Stomach (tissue), 9 donors: ENCODE measurements around the gene GNPNAT1. TPM values are rescaled to one million over a fixed set of nuclear protein-coding genes. Genes with fewer than 3 reads are reported as not detected.
"Not testable (repeated sequence)": the region's sequence is repeated elsewhere in the genome, so short reads cannot be mapped to it uniquely, and the experiment has no call there.

Source experiments
- DNase-seq, 2 donors: peaks; one replicate each; pipeline versions ENCODE4 v3.0.0 to v3.0.0-alpha.2; 2013 to 2019
- H3K27ac ChIP-seq, 5 donors: fragments of 200-600 bp in 4 of 5; sonication (generic) in 4 of 5; one replicate each; pipeline ENCODE4 v1.5.1; 2013 to 2019; ENCODE audit warnings: mild to moderate bottlenecking in 1 of 5, moderate library complexity in 1 of 5
- H3K27me3 ChIP-seq, 3 donors: fragments of 200-600 bp; sonication (generic); one replicate each; pipeline ENCODE4 v1.5.1; 2017 to 2019; ENCODE audit warnings: mixed run types in 1 of 3
- H3K36me3 ChIP-seq, 4 donors: fragments of 200-600 bp; sonication (generic); 1 replicate in 3 of 4; 2 replicates in 1 of 4; pipeline ENCODE4 v1.5.1; 2016 to 2019
- H3K4me1 ChIP-seq, 4 donors: fragments of 200-600 bp; sonication (generic); one replicate each; pipeline ENCODE4 v1.5.1; 2016 to 2019
- H3K4me3 ChIP-seq, 4 donors: fragments of 200-600 bp; sonication (generic) in 3 of 4; one replicate each; pipeline ENCODE4 v1.5.1; 2016 to 2019; ENCODE audit warnings: mild to moderate bottlenecking in 1 of 4
- H3K9me3 ChIP-seq, 4 donors: fragments of 200-600 bp; sonication (generic); one replicate each; pipeline ENCODE4 v1.5.1; 2016 to 2019
- EP300 ChIP-seq: sonication (generic); formaldehyde crosslinking; IDR thresholded peaks from one replicate; pipeline ENCODE4 v1.6.1; 2017; ENCODE audit warnings: antibody characterized with exemption
- POLR2A ChIP-seq, 4 donors: fragments of 450-650 bp; IDR thresholded peaks; one replicate each; pipeline ENCODE4 v1.6.1; 2016; ENCODE audit warnings: antibody characterized with exemption in 4 of 4, control low read depth in 2 of 4, mild to moderate bottlenecking in 1 of 4, moderate library complexity in 1 of 4
- POLR2AphosphoS5 ChIP-seq, 3 donors: sonication (generic); formaldehyde crosslinking; IDR thresholded peaks; one replicate each; pipeline ENCODE4 v1.6.1; 2016; ENCODE audit warnings: antibody characterized with exemption in 3 of 3
- WGBS, 5 donors: extraction: QIAGEN DNeasy Blood & Tissue Kit in 3 of 5; methylation state at CpG; one replicate each; pipeline versions ENCODE4 v1.1.5 to v1.1.7; 2013 to 2018; 5-methylcytosine and 5-hydroxymethylcytosine counted together
- intact Hi-C: fragments of 100-400 bp; cut with DNase I; formaldehyde crosslinking; loops from one replicate; pipeline ENCODE4 v1.15.1; 2023; ENCODE audit warnings: low total_unique reads
- polyA plus RNA-seq, 3 donors: library from polyadenylated mRNA; stranded (reverse); fragments of 200-250 nt; gene quantifications; one replicate each; pipeline ENCODE4 v1.2.3, GENCODE V29; 2013
- total RNA-seq, 5 donors: library from RNA; depleted of rRNA; stranded (reverse); fragments of >200 nt; gene quantifications; one replicate each; pipeline versions ENCODE4 v1.1.0 to v1.2.3, GENCODE V29; 2014 to 2016
- TF ChIP-seq, protein P1 (sequence below), 7 experiments: fragments of 450-650 bp in 4 of 7; fragments of 200-600 bp in 3 of 7; sonication (generic) in 3 of 7; IDR thresholded peaks; one replicate each; pipeline ENCODE4 v1.5.1; 2016 to 2019; ENCODE audit warnings: antibody characterized with exemption in 7 of 7, control low read depth in 2 of 7, mild to moderate bottlenecking in 1 of 7
- donor health status: healthy with polysubstance abuse.
- donor health status: Bipolar disorder and iron deficiency.
- donor health status: healthy.

The GNPNAT1 gene
- total and polyA plus RNA-seq, 8 donors = 7.6 to 76.8 (median 25.0) TPM

DNA sequence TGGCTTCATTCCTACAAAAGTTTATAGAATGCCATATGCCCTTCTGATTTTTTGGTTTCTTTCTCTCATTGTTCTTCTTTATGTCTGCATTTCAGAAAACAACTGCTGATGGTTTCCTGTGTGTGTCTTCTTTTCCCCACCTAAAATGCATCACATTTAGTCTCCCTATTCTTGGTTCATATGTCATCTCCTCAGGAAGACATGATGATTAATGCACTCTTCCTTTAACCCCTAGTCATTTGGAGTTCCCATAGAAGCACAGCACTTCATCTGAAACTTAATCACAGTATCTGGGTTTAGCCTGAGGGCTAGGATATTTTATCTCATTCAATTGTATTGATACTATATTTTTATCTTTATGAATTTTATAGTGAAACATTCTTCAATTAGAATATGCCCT lies 21.5 kb downstream of the GNPNAT1 start:
- Histone ChIP-seq H3K4me1 (peaks cover 0 to 7% (median 0%) of the 10 kb centered on the region in 4 donors), H3K27ac (no peak overlapping the region), H3K9me3 (no peaks in the 10 kb centered on the region), H3K4me3 (no peak overlapping the region), H3K36me3 (peaks cover 20 to 89% (median 72%) of the 10 kb centered on the region in 4 donors), H3K27me3 (no peaks in the 10 kb centered on the region)
- TF ChIP-seq POLR2AphosphoS5 (IDR thresholded peaks at IDR 0.05) (no peak), EP300 (no peak), POLR2A (IDR thresholded peaks at IDR 0.05) (no peak)
- TF ChIP-seq, protein P1, sequence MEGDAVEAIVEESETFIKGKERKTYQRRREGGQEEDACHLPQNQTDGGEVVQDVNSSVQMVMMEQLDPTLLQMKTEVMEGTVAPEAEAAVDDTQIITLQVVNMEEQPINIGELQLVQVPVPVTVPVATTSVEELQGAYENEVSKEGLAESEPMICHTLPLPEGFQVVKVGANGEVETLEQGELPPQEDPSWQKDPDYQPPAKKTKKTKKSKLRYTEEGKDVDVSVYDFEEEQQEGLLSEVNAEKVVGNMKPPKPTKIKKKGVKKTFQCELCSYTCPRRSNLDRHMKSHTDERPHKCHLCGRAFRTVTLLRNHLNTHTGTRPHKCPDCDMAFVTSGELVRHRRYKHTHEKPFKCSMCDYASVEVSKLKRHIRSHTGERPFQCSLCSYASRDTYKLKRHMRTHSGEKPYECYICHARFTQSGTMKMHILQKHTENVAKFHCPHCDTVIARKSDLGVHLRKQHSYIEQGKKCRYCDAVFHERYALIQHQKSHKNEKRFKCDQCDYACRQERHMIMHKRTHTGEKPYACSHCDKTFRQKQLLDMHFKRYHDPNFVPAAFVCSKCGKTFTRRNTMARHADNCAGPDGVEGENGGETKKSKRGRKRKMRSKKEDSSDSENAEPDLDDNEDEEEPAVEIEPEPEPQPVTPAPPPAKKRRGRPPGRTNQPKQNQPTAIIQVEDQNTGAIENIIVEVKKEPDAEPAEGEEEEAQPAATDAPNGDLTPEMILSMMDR (IDR thresholded peaks at IDR 0.05) = no peak
- DNase-seq = no peak
- intact Hi-C loops = no loop called here

DNA sequence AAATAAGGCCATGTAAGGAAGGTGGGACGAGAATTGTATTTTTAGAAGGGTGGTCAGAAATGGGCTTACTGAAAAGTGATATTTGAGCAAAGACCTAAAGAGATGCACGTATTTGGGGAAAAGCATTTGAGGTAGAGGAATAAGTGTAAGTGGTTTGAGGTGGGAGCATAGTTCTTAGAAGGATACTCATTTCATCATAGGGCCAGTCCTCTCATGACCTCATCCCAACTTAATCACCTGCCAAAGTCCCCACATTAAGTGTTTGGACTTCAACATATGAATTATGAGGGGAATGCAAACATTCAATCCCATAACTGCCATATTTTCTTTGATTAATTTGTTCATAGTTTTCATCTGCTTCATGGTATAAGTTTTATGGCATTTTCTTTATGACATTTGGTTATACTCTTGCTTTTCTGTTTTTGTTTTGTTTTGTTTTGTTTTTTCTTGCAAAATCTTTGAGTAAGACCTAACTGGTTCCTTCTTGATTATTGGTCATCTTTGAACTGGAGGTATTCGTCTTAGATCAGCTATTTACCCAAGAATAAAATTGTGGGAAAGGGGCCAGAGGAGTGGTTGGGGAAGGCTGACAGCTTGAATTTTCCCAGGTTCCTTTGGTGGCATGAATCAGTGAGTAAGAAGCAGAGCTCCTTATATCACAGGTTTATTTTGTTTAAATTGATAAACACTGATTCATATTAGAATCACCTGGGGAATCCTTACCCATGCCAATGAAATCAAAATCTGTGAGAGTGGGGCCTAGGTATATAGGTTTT lies 24.2 kb downstream of the GNPNAT1 start:
- 79 to 83% (median 81%) methylated on average over 3 of the region's 3 CpGs for WGBS, 5 donors

DNA sequence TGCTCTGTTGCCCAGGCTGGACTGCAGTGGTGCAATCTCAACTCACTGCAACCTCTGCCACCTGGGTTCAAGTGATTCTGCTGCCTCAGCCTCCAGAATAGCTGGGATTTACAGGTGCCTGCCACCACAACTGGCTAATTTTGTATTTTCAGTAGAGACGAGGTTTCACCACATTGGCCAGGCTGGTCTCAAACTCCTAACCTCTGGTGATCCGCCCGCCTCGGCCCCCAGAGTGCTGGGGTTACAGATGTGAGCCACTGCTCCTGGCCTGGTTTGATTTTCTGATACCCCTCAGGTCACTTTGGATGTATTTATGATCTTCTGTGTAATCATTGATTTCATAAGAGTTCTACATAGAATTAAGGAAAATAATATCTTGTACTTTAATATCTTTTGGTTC lies 28.5 kb downstream of the GNPNAT1 start:
- H3K27ac ChIP-seq, H3K4me1 ChIP-seq, H3K27me3 ChIP-seq, H3K9me3 ChIP-seq, H3K4me3 ChIP-seq, DNase-seq, intact Hi-C loops: not testable (repeated sequence)
- WGBS, 5 donors = 89 to 100% (median 90%) methylated on average over 4 of the region's 4 CpGs
- peaks cover 13 to 72% (median 64%) of the 10 kb centered on the region in 4 donors for H3K36me3 ChIP-seq

More for the DNA sequence above, 24.2 kb downstream of the GNPNAT1 start:
- peaks cover 0 to 6% (median 0%) of the 10 kb centered on the region in 4 donors for H3K4me1 ChIP-seq
- intact Hi-C loops = no loop called here
- H3K9me3 ChIP-seq = no peaks in the 10 kb centered on the region
- TF ChIP-seq, protein P1 (IDR thresholded peaks at IDR 0.05) = no peak
- TF ChIP-seq POLR2A (IDR thresholded peaks at IDR 0.05) (no peak), EP300 (no peak), POLR2AphosphoS5 (IDR thresholded peaks at IDR 0.05) (no peak)
- H3K4me3 ChIP-seq = no peak overlapping the region
- no peak for DNase-seq
- H3K36me3 ChIP-seq = peaks cover 20 to 73% (median 61%) of the 10 kb centered on the region in 4 donors
- no peak overlapping the region for H3K27ac ChIP-seq
- H3K27me3 ChIP-seq = no peaks in the 10 kb centered on the region

DNA sequence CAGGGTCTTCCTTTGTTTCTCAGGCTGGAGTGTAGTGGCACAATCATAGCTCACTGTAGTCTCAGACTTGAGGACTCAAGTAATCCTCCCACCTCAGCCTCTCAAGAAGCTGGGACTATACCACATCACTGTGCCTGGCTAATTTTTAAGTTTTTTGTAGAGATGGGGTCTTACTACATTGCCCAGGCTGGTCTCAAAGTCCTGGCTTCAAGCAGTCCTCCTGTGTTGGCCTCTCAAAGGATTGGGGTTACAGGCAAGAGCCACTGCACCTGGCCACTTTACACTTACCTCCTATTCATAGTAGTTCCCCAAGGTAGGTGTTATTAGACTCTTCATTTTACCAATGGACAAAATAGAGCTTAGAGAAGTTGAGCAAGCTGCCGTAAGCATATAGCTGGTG lies 32.3 kb downstream of the GNPNAT1 start:
- Histone ChIP-seq H3K4me1 (peaks cover 0 to 14% (median 4%) of the 10 kb centered on the region in 4 donors), H3K9me3 (no peaks in the 10 kb centered on the region), H3K27ac (no peak overlapping the region), H3K4me3 (no peak overlapping the region), H3K36me3 (peaks cover 15 to 53% (median 43%) of the 10 kb centered on the region in 4 donors), H3K27me3 (no peaks in the 10 kb centered on the region)
- no peak for TF ChIP-seq POLR2AphosphoS5 (IDR thresholded peaks at IDR 0.05)
- no peak for TF ChIP-seq POLR2A (IDR thresholded peaks at IDR 0.05)
- TF ChIP-seq, protein P1 (IDR thresholded peaks at IDR 0.05) = no peak
- TF ChIP-seq EP300 = no peak
- WGBS, 5 donors = 91 to 100% (median 98%) methylated on average over 1 of the region's 1 CpG
- intact Hi-C loops = no loop called here
- DNase-seq = no peak
